Endothelial cell of umbilical vein (primary cell): Measurements from ENCODE around the gene QRFP. TPM values are rescaled to one million over a fixed set of nuclear protein-coding genes. Genes with fewer than 3 reads are reported as not detected.

ENCODE experiments used
- BruUV-seq: library from RNA; stranded (reverse); fragments of 400-500 nt; replicated peaks from 2 replicates; lab custom pipeline; 2021; lab: Mats Ljungman, UMichigan
- CTCF ChIA-PET: fragments of 300-600, 350-600 bp; sonication (Branson Sonifier 250); formaldehyde crosslinking; loops from one replicate; lab custom pipeline; 2021; ENCODE audit warnings: antibody characterized with exemption, inconsistent platforms; lab: Charles Lee
- POLR2A ChIA-PET: fragments of 300-600, 350-600 bp; sonication (Branson Sonifier 250); formaldehyde crosslinking; loops from one replicate; lab custom pipeline; 2021; ENCODE audit warnings: antibody characterized with exemption, inconsistent platforms; lab: Charles Lee
- DNase-seq: peaks from one replicate; pipeline ENCODE4 v3.0.0-alpha.2; 2011; ENCODE audit warnings: low read depth, low spot score
- FAIRE-seq: peaks from 2 replicates; lab custom pipeline; 2011; peaks lifted over from hg19 to GRCh38; lab: Jason Lieb, UNC
- H2AFZ ChIP-seq: 2 replicates; pipeline ENCODE4 v1.6.0; 2012; ENCODE audit warnings: low read depth, low read length, control low read depth, inconsistent platforms
- H3K27ac ChIP-seq: 2 replicates; pipeline ENCODE4 v1.5.1; 2011; ENCODE audit warnings: low read depth, mild to moderate bottlenecking, control low read depth, low read length, moderate library complexity; ENCODE audit not compliant: insufficient read depth
- H3K27me3 ChIP-seq, 2 experiments: 2 replicates each; pipeline versions ENCODE4 v1.6.0 to v1.6.1; 2011; ENCODE audit warnings: low read length in 2 of 2, mixed read lengths in 1 of 2; ENCODE audit not compliant: control insufficient read depth in 2 of 2, insufficient read depth in 2 of 2
- H3K36me3 ChIP-seq, 2 experiments: 2 replicates in 1 of 2; 3 replicates in 1 of 2; pipeline ENCODE4 v1.5.1; 2011; ENCODE audit warnings: low read length in 2 of 2, mild to moderate bottlenecking in 1 of 2, moderate library complexity in 1 of 2; ENCODE audit not compliant: control insufficient read depth in 2 of 2, insufficient read depth in 2 of 2; ENCODE audit errors: extremely low read depth in 1 of 2
- H3K4me1 ChIP-seq: 3 replicates; pipeline ENCODE4 v1.5.1; 2011; ENCODE audit warnings: mild to moderate bottlenecking, low read length; ENCODE audit not compliant: control insufficient read depth, insufficient read depth; ENCODE audit errors: extremely low read depth
- H3K4me2 ChIP-seq: 2 replicates; pipeline ENCODE4 v1.6.1; 2011; ENCODE audit warnings: low read length, control low read depth, mixed read lengths; ENCODE audit not compliant: insufficient read depth
- H3K4me3 ChIP-seq, 3 experiments: fragments of 200-600 bp in 1 of 3; sonication (generic), shearing (Covaris generic) in 1 of 3; replicated peaks in 1 of 3; 2 replicates each; pipeline ENCODE4 v1.5.1; 2011 to 2016; ENCODE audit warnings: control low read depth in 3 of 3, low read length in 3 of 3, mild to moderate bottlenecking in 2 of 3, inconsistent platforms in 1 of 3, low read depth in 1 of 3, moderate library complexity in 1 of 3; ENCODE audit not compliant: insufficient read depth in 1 of 3
- H3K79me2 ChIP-seq: 2 replicates; pipeline ENCODE4 v1.6.0; 2012; ENCODE audit warnings: low read length, inconsistent platforms; ENCODE audit not compliant: control insufficient read depth, insufficient read depth
- H3K9ac ChIP-seq: replicated peaks from 2 replicates; pipeline ENCODE3; 2011; ENCODE audit warnings: low read length, control low read depth; ENCODE audit not compliant: insufficient read depth; ENCODE audit errors: extremely low read depth
- H3K9me1 ChIP-seq: replicated peaks from 3 replicates; pipeline ENCODE4 v1.6.0; 2011; ENCODE audit warnings: mild to moderate bottlenecking, low read length; ENCODE audit not compliant: control insufficient read depth, insufficient read depth; ENCODE audit errors: extremely low read depth
- H3K9me3 ChIP-seq: replicated peaks from 2 replicates; pipeline ENCODE4 v1.5.1; 2012; ENCODE audit warnings: low read length, inconsistent platforms; ENCODE audit not compliant: control insufficient read depth, insufficient read depth
- H4K20me1 ChIP-seq: replicated peaks from 2 replicates; pipeline ENCODE3; 2011; ENCODE audit warnings: mild to moderate bottlenecking, low read length; ENCODE audit not compliant: control insufficient read depth, insufficient read depth; ENCODE audit errors: extremely low read depth
- CTCF ChIP-seq, 2 donors: IDR thresholded peaks; 1 replicate in 1 of 2; 2 replicates in 1 of 2; pipeline ENCODE4 v1.5.1; 2011; ENCODE audit warnings: low read length in 2 of 2, mild to moderate bottlenecking in 2 of 2, moderate library complexity in 2 of 2, control low read depth in 1 of 2, inconsistent platforms in 1 of 2, low read depth in 1 of 2; ENCODE audit not compliant: insufficient read depth in 1 of 2; ENCODE audit errors: extremely low read depth in 1 of 2
- EZH2 ChIP-seq: IDR thresholded peaks from 2 replicates; pipeline ENCODE4 v1.6.1; 2012; ENCODE audit warnings: borderline replicate concordance, low read depth, mild to moderate bottlenecking, moderate library complexity, low read length, inconsistent platforms; ENCODE audit not compliant: severe bottlenecking
- FOS ChIP-seq: IDR thresholded peaks from 2 replicates; pipeline ENCODE4 v1.6.1; 2011; ENCODE audit warnings: mild to moderate bottlenecking, low read length, moderate library complexity, borderline replicate concordance; ENCODE audit not compliant: insufficient read depth
- GATA2 ChIP-seq: IDR thresholded peaks from 2 replicates; pipeline ENCODE4 v1.7.0; 2011; ENCODE audit warnings: low read depth, mild to moderate bottlenecking, moderate library complexity, mixed read lengths, low read length; ENCODE audit not compliant: insufficient read length, insufficient read depth
- JUN ChIP-seq: IDR thresholded peaks from 2 replicates; pipeline ENCODE4 v1.6.1; 2011; ENCODE audit warnings: borderline replicate concordance, low read depth; ENCODE audit not compliant: insufficient read length, insufficient read depth
- MAX ChIP-seq: IDR thresholded peaks from 2 replicates; pipeline ENCODE4 v1.6.1; 2011; ENCODE audit not compliant: insufficient read depth, insufficient read length
- MYC ChIP-seq: IDR thresholded peaks from one replicate; pipeline ENCODE4 v1.6.1; 2011; ENCODE audit warnings: mild to moderate bottlenecking, low read depth, low read length
- POLR2A ChIP-seq: IDR thresholded peaks from 2 replicates; pipeline ENCODE4 v1.6.1; 2012; ENCODE audit warnings: low read depth, mild to moderate bottlenecking, control low read depth, low read length
- POLR2AphosphoS5 ChIP-seq: IDR thresholded peaks from 2 replicates; pipeline ENCODE4 v1.6.1; 2012; ENCODE audit warnings: low read depth, mild to moderate bottlenecking, control low read depth, low read length, moderate library complexity; ENCODE audit not compliant: insufficient read depth
- dilution Hi-C: fragments of 300-500 bp; cut with MboI; formaldehyde crosslinking; loops from one replicate; pipeline ENCODE4 v1.15.0; 2019; ENCODE audit warnings: low sequenced_read_pairs; ENCODE audit not compliant: extremely low pct_ligation_motif_present
- intact Hi-C: fragments of 100-400 bp; cut with micrococcal nuclease; formaldehyde crosslinking; loops from one replicate; pipeline ENCODE4 v1.10.0; 2022
- polyA plus RNA-seq, 4 experiments: library from polyadenylated mRNA; depleted of rRNA in 3 of 4; stranded (reverse) in 3 of 4; unstranded in 1 of 4; fragments of >200 nt; gene quantifications; 2 replicates each; pipeline versions ENCODE4 v1.2.1 to v1.2.3, GENCODE V29; 2011 to 2012; ENCODE audit warnings: missing spikeins in 1 of 4
- total RNA-seq: library from RNA; stranded (reverse); gene quantifications from 2 replicates; pipeline ENCODE4 v1.2.3, GENCODE V29; 2021

The QRFP gene
- total and polyA plus RNA-seq, 2 donors (not counting 3 experiments of a cell fraction or from before 2014, with no cell fraction given) = not detected

DNA sequence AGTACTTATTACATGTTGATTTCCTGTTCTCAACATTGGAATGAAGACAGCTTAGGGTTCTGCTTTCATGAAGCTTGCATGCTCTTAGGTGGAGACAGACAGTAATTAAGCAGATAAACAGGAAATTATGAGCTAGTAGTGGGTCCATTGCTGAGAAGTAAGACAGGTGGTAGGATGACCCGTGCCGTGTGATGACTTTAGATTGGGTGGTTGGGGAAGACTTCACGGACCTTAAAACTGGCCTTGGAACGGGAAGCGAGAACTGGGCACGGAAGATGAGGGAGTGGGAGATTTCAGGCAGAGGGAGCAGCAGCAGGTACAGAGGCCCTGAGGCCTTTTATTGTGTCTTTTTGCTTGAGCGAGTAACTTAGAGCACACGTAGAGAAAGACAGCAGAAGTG is 34.4 kb downstream of the QRFP start:
- ChIA-PET CTCF (interaction anchor here (0.9 to 11.0 kb wide), 12 partner anchors 11 to 184 kb away, joined by 3 to 327 read pairs (median 4); partner anchors contain the start of gene ABL1), POLR2A (no interaction called here)
- no peak overlapping the region for H3K4me2 ChIP-seq
- no peaks in the 10 kb centered on the region for H3K27me3 ChIP-seq
- TF ChIP-seq MAX (no peak), FOS (no peak), POLR2A (no peak), GATA2 (no peak), MYC (no peak), EZH2 (no peak), CTCF (IDR thresholded peaks at IDR 0.05; ENCODE audit: extremely low read depth in 1 of 2, insufficient read depth in 1 of 2, low read depth in 1 of 2, low read length in 2 of 2) (no peak), JUN (no peak), POLR2AphosphoS5 (no peak)
- no peaks in the 10 kb centered on the region for H3K9me3 ChIP-seq
- H3K27ac ChIP-seq = no peak overlapping the region
- H3K36me3 ChIP-seq = peaks cover 15 to 18% of the 10 kb centered on the region in 2 experiments
- BruUV-seq = no TSS peak
- no peaks in the 10 kb centered on the region for H3K9me1 ChIP-seq
- peaks cover 82% of the 10 kb centered on the region for H3K79me2 ChIP-seq
- DNase-seq (no peak), FAIRE-seq (no peak)
- peaks cover 34% of the 10 kb centered on the region for H3K4me1 ChIP-seq
- no peak overlapping the region for H3K9ac ChIP-seq
- no peaks in the 10 kb centered on the region for H4K20me1 ChIP-seq
- no peak overlapping the region for H3K4me3 ChIP-seq
- no peak overlapping the region for H2AFZ ChIP-seq
- intact Hi-C loops (no loop called here), dilution Hi-C loops (loop anchor here (25.0 kb wide), 1 partner anchor 175 kb away; the partner anchor contains the start of gene EXOSC2)
